HepG2 (cell line): ENCODE results near the gene GPR61. TPM values are rescaled to one million over a fixed set of nuclear protein-coding genes. Genes with fewer than 3 reads are reported as not detected.

Experiments used
- BORCS8-MEF2B ChIP-seq: sonication (generic); formaldehyde crosslinking; IDR thresholded peaks from 2 replicates; pipeline ENCODE4 v1.8.0; 2022; ENCODE audit warnings: mild to moderate bottlenecking, missing genetic modification reagents
- E2F1 ChIP-seq: sonication (generic); formaldehyde crosslinking; IDR thresholded peaks from 2 replicates; pipeline ENCODE4 v1.5.0; 2020; ENCODE audit warnings: missing genetic modification reagents
- EED ChIP-seq: sonication (generic); formaldehyde crosslinking; IDR thresholded peaks from 2 replicates; pipeline ENCODE4 v1.5.0; 2020; ENCODE audit warnings: mild to moderate bottlenecking, missing genetic modification reagents
- GMEB2 ChIP-seq: IDR thresholded peaks from 2 replicates; pipeline ENCODE4 v1.6.1; 2016; ENCODE audit warnings: missing biosample characterization, missing genetic modification reagents, low read depth
- KAT7 ChIP-seq: IDR thresholded peaks from 2 replicates; pipeline ENCODE4 v1.6.1; 2018; ENCODE audit warnings: borderline replicate concordance, missing compliant biosample characterization
- MED8 ChIP-seq: sonication (generic); formaldehyde crosslinking; IDR thresholded peaks from 2 replicates; pipeline ENCODE4 v1.8.1; 2023; ENCODE audit warnings: mild to moderate bottlenecking, missing genetic modification reagents; ENCODE audit not compliant: insufficient replicate concordance
- MIER3 ChIP-seq: IDR thresholded peaks from 2 replicates; pipeline ENCODE4 v1.6.1; 2016; ENCODE audit warnings: missing compliant biosample characterization, borderline replicate concordance
- NONO ChIP-seq, 2 experiments: fragments of 450-650 bp in 1 of 2; sonication (generic) in 1 of 2; formaldehyde crosslinking in 1 of 2; IDR thresholded peaks in 1 of 2; conservative IDR thresholded peaks in 1 of 2; 2 replicates each; pipeline versions ENCODE4 v1.6.1 to v1.8.0; 2017 to 2022; ENCODE audit warnings: mild to moderate bottlenecking in 1 of 2, missing genetic modification reagents in 1 of 2, moderate library complexity in 1 of 2
- REPIN1 ChIP-seq: sonication (generic); formaldehyde crosslinking; IDR thresholded peaks from 2 replicates; pipeline ENCODE4 v1.8.0; 2022; ENCODE audit warnings: missing genetic modification reagents, low read depth, mild to moderate bottlenecking, borderline replicate concordance
- SALL1 ChIP-seq: sonication (generic); formaldehyde crosslinking; IDR thresholded peaks from 2 replicates; pipeline ENCODE4 v1.8.0; 2022; ENCODE audit warnings: mild to moderate bottlenecking, missing genetic modification reagents
- STAT6 ChIP-seq: sonication (generic); formaldehyde crosslinking; IDR thresholded peaks from 2 replicates; pipeline ENCODE4 v1.4.0; 2020; ENCODE audit warnings: missing genetic modification reagents, mild to moderate bottlenecking, borderline replicate concordance
- ZBTB20 ChIP-seq: sonication (generic); formaldehyde crosslinking; IDR thresholded peaks from 2 replicates; pipeline ENCODE4 v1.8.1; 2023; ENCODE audit warnings: missing genetic modification reagents, low read depth, mild to moderate bottlenecking, borderline replicate concordance
- ZHX1 ChIP-seq: sonication (generic); formaldehyde crosslinking; IDR thresholded peaks from 2 replicates; pipeline ENCODE4 v1.8.1; 2022; ENCODE audit warnings: low read depth, mild to moderate bottlenecking, missing genetic modification reagents
- ZNF143 ChIP-seq: sonication (generic); formaldehyde crosslinking; IDR thresholded peaks from 2 replicates; pipeline ENCODE4 v1.4.0; 2020; ENCODE audit warnings: missing genetic modification reagents
- ZNF570 ChIP-seq: sonication (generic); formaldehyde crosslinking; IDR thresholded peaks from 2 replicates; pipeline ENCODE4 v1.4.0; 2020; ENCODE audit warnings: mild to moderate bottlenecking, missing genetic modification reagents, borderline replicate concordance
- ZNF577 ChIP-seq: sonication (generic); formaldehyde crosslinking; IDR thresholded peaks from 2 replicates; pipeline ENCODE4 v1.4.0; 2020; ENCODE audit warnings: mild to moderate bottlenecking, low read depth, missing genetic modification reagents, borderline replicate concordance
- ZNF580 ChIP-seq: IDR thresholded peaks from 2 replicates; pipeline ENCODE4 v1.6.1; 2016; ENCODE audit warnings: low read depth, borderline replicate concordance
- ZNF674 ChIP-seq: sonication (generic); formaldehyde crosslinking; IDR thresholded peaks from 2 replicates; pipeline ENCODE4 v1.5.0; 2020; ENCODE audit warnings: low read depth, mild to moderate bottlenecking, missing genetic modification reagents
- ZNF768 ChIP-seq: sonication (generic); formaldehyde crosslinking; IDR thresholded peaks from 2 replicates; pipeline ENCODE4 v1.4.0; 2020; ENCODE audit warnings: missing genetic modification reagents
- polyA plus RNA-seq, 8 experiments: library from polyadenylated mRNA; depleted of rRNA in 3 of 8; stranded (reverse) in 7 of 8; unstranded in 1 of 8; fragments of >200 nt; fragmentation: Illumina TruSeq in 4 of 8; extraction: Trizol in 4 of 8; gene quantifications; 2 replicates each; pipeline versions ENCODE4 v1.2.1 to v1.2.3, GENCODE V29; 2011 to 2016; ENCODE audit warnings: low read depth in 4 of 8, missing spikeins in 1 of 8, mixed read lengths in 1 of 8; ENCODE audit not compliant: insufficient read depth in 1 of 8
- total RNA-seq, 5 experiments: library from RNA; depleted of rRNA; stranded (reverse); fragments of >200 nt; fragmentation: Illumina TruSeq; extraction: Trizol; gene quantifications; 2 replicates each; pipeline ENCODE4 v1.2.3, GENCODE V29; 2016; ENCODE audit warnings: low read depth in 1 of 5

GPR61 gene
- total and polyA plus RNA-seq, 2 of the 13 experiments (the other 11 are each of a cell fraction or from before 2014, with no cell fraction given) = not detected

- TF ChIP-seq ZNF570 (CRISPR knock-in tag) (no peak), EED (CRISPR knock-in tag) (peak; percentile 75; the same call in 1 of the 2 replicates), ZNF577 (CRISPR knock-in tag) (no peak), SALL1 (CRISPR knock-in tag) (peak; percentile 84), ZNF768 (CRISPR knock-in tag) (peak; percentile 59; the same call in 1 of the 2 replicates), BORCS8-MEF2B (CRISPR knock-in tag) (peak; percentile 71), E2F1 (CRISPR knock-in tag) (peak; percentile 51), KAT7 (CRISPR knock-in tag) (peak; percentile 95), ZNF143 (CRISPR knock-in tag) (no peak), NONO (IDR thresholded peaks at IDR 0.05) (no peak), NONO (CRISPR knock-in tag; conservative IDR thresholded peaks at IDR 0.05) (peak; percentile 91), ZNF674 (no peak), ZNF580 (CRISPR knock-in tag) (peak; percentile 90; the same call in 1 of the 2 replicates), ZHX1 (CRISPR knock-in tag) (no peak), MED8 (CRISPR knock-in tag) (no peak), GMEB2 (CRISPR knock-in tag) (no peak), REPIN1 (CRISPR knock-in tag) (peak; percentile 89), ZBTB20 (peak; percentile 7; the same call in 1 of the 2 replicates), STAT6 (no peak), MIER3 (CRISPR knock-in tag) (peak; percentile 81)
These were observed 8.9 kb downstream of the GPR61 start, which contains the start of gene GNAI3 (continued) for GRCh38 chr1:109548321-109549267.
